ACC112 (cell line): ENCODE data around the gene ETNK2.

Experiments used
- H2AFZ ChIP-seq: fragments of 200-600 bp; sonication (generic); one replicate; pipeline ENCODE4 v1.6.0; 2017; ENCODE audit warnings: antibody characterized with exemption, low read length; ENCODE audit not compliant: unreplicated experiment
- H3K27ac ChIP-seq: fragments of 200-600 bp; sonication (generic); 2 replicates; pipeline ENCODE4 v1.5.1; 2014; ENCODE audit warnings: low read depth, mild to moderate bottlenecking, antibody characterized with exemption, low read length, moderate library complexity
- H3K27me3 ChIP-seq: fragments of 200-600 bp; sonication (generic); 2 replicates; pipeline ENCODE4 v1.6.1; 2014; ENCODE audit warnings: mild to moderate bottlenecking, antibody characterized with exemption, low read length, moderate library complexity, mixed read lengths; ENCODE audit not compliant: insufficient read depth
- H3K36me3 ChIP-seq: fragments of 200-600 bp; sonication (generic); 2 replicates; pipeline ENCODE4 v1.6.1; 2016; ENCODE audit warnings: mild to moderate bottlenecking, antibody characterized with exemption, low read length, moderate library complexity, mixed read lengths; ENCODE audit not compliant: insufficient read depth
- H3K4me1 ChIP-seq: fragments of 200-600 bp; sonication (generic); one replicate; pipeline ENCODE4 v1.6.1; 2016; ENCODE audit warnings: low read length, mixed read lengths; ENCODE audit not compliant: insufficient read depth, unreplicated experiment, control insufficient read depth
- H3K4me3 ChIP-seq: fragments of 200-600 bp; sonication (generic); 2 replicates; pipeline ENCODE4 v1.5.1; 2014; ENCODE audit warnings: mild to moderate bottlenecking, low read depth, low read length
- H3K79me2 ChIP-seq: fragments of 200-600 bp; sonication (generic); one replicate; pipeline ENCODE4 v1.6.0; 2016; ENCODE audit warnings: low read length; ENCODE audit not compliant: control insufficient read depth, unreplicated experiment, insufficient read depth

ETNK2 gene

GRCh38 chr1:204192046-204192445 is 40.2 kb upstream of the ETNK2 start:
- Histone ChIP-seq H3K36me3 (no peaks in the 10 kb centered on the region), H3K27ac (no peak overlapping the region), H3K79me2 (no peaks in the 10 kb centered on the region), H3K27me3 (peaks cover 58% of the 10 kb centered on the region), H3K4me1 (peaks cover 6% of the 10 kb centered on the region), H3K4me3 (no peak overlapping the region), H2AFZ (no peak overlapping the region)

GRCh38 chr1:204191456-204191855 is 39.6 kb upstream of the ETNK2 start:
- H3K36me3 ChIP-seq: no peaks in the 10 kb centered on the region
- peaks cover 6% of the 10 kb centered on the region for H3K4me1 ChIP-seq
- H3K79me2 ChIP-seq: no peaks in the 10 kb centered on the region
- H3K4me3 ChIP-seq: no peak overlapping the region
- H2AFZ ChIP-seq: no peak overlapping the region
- H3K27ac ChIP-seq: no peak overlapping the region
- H3K27me3 ChIP-seq: peaks cover 64% of the 10 kb centered on the region

- H3K4me3 ChIP-seq: peak overlapping the region; percentile 44
Observed at GRCh38 chr1:204190212-204191211, 38.7 kb upstream of the ETNK2 start.

GRCh38 chr1:204188959-204189639 is 37.3 kb upstream of the ETNK2 start:
- no peak overlapping the region for H3K4me3 ChIP-seq
- H3K27me3 ChIP-seq: peaks cover 70% of the 10 kb centered on the region

More at GRCh38 chr1:204190212-204191211, 38.7 kb upstream of the ETNK2 start:
- no peaks in the 10 kb centered on the region for H3K36me3 ChIP-seq
- no peak overlapping the region for H3K27ac ChIP-seq
- no peak overlapping the region for H2AFZ ChIP-seq
- H3K79me2 ChIP-seq: no peaks in the 10 kb centered on the region
- peaks cover 6% of the 10 kb centered on the region for H3K4me1 ChIP-seq
- peaks cover 70% of the 10 kb centered on the region for H3K27me3 ChIP-seq

GRCh38 chr1:204186597-204186996 is 34.8 kb upstream of the ETNK2 start:
- Histone ChIP-seq H3K36me3 (no peaks in the 10 kb centered on the region), H3K4me1 (peaks cover 6% of the 10 kb centered on the region), H3K79me2 (no peaks in the 10 kb centered on the region), H3K27me3 (peaks cover 53% of the 10 kb centered on the region), H3K4me3 (no peak overlapping the region), H3K27ac (no peak overlapping the region), H2AFZ (no peak overlapping the region)

More at GRCh38 chr1:204188959-204189639, 37.3 kb upstream of the ETNK2 start:
- H3K27ac ChIP-seq: no peak overlapping the region
- H3K4me1 ChIP-seq: peaks cover 6% of the 10 kb centered on the region
- no peaks in the 10 kb centered on the region for H3K79me2 ChIP-seq
- no peak overlapping the region for H2AFZ ChIP-seq
- no peaks in the 10 kb centered on the region for H3K36me3 ChIP-seq

GRCh38 chr1:204181116-204181515 is 29.3 kb upstream of the ETNK2 start:
- no peaks in the 10 kb centered on the region for H3K4me1 ChIP-seq
- H3K27ac ChIP-seq: no peak overlapping the region
- H3K4me3 ChIP-seq: no peak overlapping the region
- H3K79me2 ChIP-seq: no peaks in the 10 kb centered on the region
- H3K36me3 ChIP-seq: no peaks in the 10 kb centered on the region
- H2AFZ ChIP-seq: no peak overlapping the region
- peaks cover 37% of the 10 kb centered on the region for H3K27me3 ChIP-seq

GRCh38 chr1:204180133-204180532 is 28.3 kb upstream of the ETNK2 start:
- Histone ChIP-seq H3K4me1 (no peaks in the 10 kb centered on the region), H3K27ac (no peak overlapping the region), H3K27me3 (peaks cover 40% of the 10 kb centered on the region), H3K36me3 (no peaks in the 10 kb centered on the region), H3K4me3 (no peak overlapping the region), H2AFZ (no peak overlapping the region), H3K79me2 (no peaks in the 10 kb centered on the region)

GRCh38 chr1:204178487-204179281 is 26.8 kb upstream of the ETNK2 start:
- Histone ChIP-seq H2AFZ (no peak overlapping the region), H3K4me1 (no peaks in the 10 kb centered on the region), H3K27ac (no peak overlapping the region), H3K79me2 (no peaks in the 10 kb centered on the region), H3K36me3 (no peaks in the 10 kb centered on the region), H3K27me3 (peaks cover 38% of the 10 kb centered on the region), H3K4me3 (no peak overlapping the region)

GRCh38 chr1:204177133-204177532 is 25.3 kb upstream of the ETNK2 start:
- Histone ChIP-seq H3K27ac (no peak overlapping the region), H3K4me3 (no peak overlapping the region), H3K36me3 (no peaks in the 10 kb centered on the region), H3K79me2 (no peaks in the 10 kb centered on the region), H2AFZ (no peak overlapping the region), H3K4me1 (peaks cover 3% of the 10 kb centered on the region), H3K27me3 (peaks cover 38% of the 10 kb centered on the region)

- H3K4me3 ChIP-seq: no peak overlapping the region
- H3K27ac ChIP-seq: no peak overlapping the region
- H3K79me2 ChIP-seq: no peaks in the 10 kb centered on the region
- peaks cover 10% of the 10 kb centered on the region for H3K4me1 ChIP-seq
- no peaks in the 10 kb centered on the region for H3K36me3 ChIP-seq
- peaks cover 38% of the 10 kb centered on the region for H3K27me3 ChIP-seq
- H2AFZ ChIP-seq: no peak overlapping the region
Observed at GRCh38 chr1:204176049-204176448, 24.2 kb upstream of the ETNK2 start.
